NCI-H446 (cell line): ENCODE measurements around the gene FARP2.
"Not testable (repeated sequence)": the region's sequence is repeated elsewhere in the genome, so short reads cannot be mapped to it uniquely, and the experiment has no call there.

Experiments used
- DNase-seq, 2 experiments: peaks; one replicate each; lab custom pipeline; 2025; lab: John Stamatoyannopoulos, UW

FARP2 gene

GRCh38 chr2:241505086-241505780 lies 149.1 kb downstream of the FARP2 start:
- no peak for DNase-seq

GRCh38 chr2:241505781-241506201 lies 149.7 kb downstream of the FARP2 start:
- DNase-seq, result no peak

- not testable (repeated sequence) for DNase-seq
Measured at GRCh38 chr2:241506317-241506716, 150.2 kb downstream of the FARP2 start.

- no peak for DNase-seq
Measured at GRCh38 chr2:241506793-241507429, 150.8 kb downstream of the FARP2 start.

GRCh38 chr2:241507430-241508239 lies 151.6 kb downstream of the FARP2 start:
- DNase-seq, result peak in 1 of 2 experiments; percentile 49

GRCh38 chr2:241508240-241509154 lies 152.4 kb downstream of the FARP2 start, which contains the start of gene STK25:
Gene STK25 (minus strand): TSS chr2:241508584. CDS start chr2:241508035, 549 bp downstream.
- DNase-seq, result peak; percentile 93 to 98

- DNase-seq, result no peak
Measured at GRCh38 chr2:241509155-241509784, 153.2 kb downstream of the FARP2 start.

- no peak for DNase-seq
Measured at GRCh38 chr2:241511091-241511741, 155.1 kb downstream of the FARP2 start.

GRCh38 chr2:241514553-241514952 lies 158.5 kb downstream of the FARP2 start:
- no peak for DNase-seq

GRCh38 chr2:241514986-241515737 lies 159.1 kb downstream of the FARP2 start:
- DNase-seq, result no peak

- no peak for DNase-seq
Measured at GRCh38 chr2:241516520-241516965, 160.5 kb downstream of the FARP2 start.

GRCh38 chr2:241517297-241517696 lies 161.2 kb downstream of the FARP2 start:
- no peak for DNase-seq

GRCh38 chr2:241519669-241520068 lies 163.6 kb downstream of the FARP2 start:
- no peak for DNase-seq

GRCh38 chr2:241522477-241522876 lies 166.4 kb downstream of the FARP2 start:
- no peak for DNase-seq

- DNase-seq, result not testable (repeated sequence)
Measured at GRCh38 chr2:241525818-241526780, 170.0 kb downstream of the FARP2 start.

- DNase-seq, result no peak
Measured at GRCh38 chr2:241530571-241530970, 174.5 kb downstream of the FARP2 start.

- no peak for DNase-seq
Measured at GRCh38 chr2:241531161-241531722, 175.2 kb downstream of the FARP2 start.

- DNase-seq, result no peak
Measured at GRCh38 chr2:241532168-241532567, 176.1 kb downstream of the FARP2 start.
